Colon (tissue), 2 donors: ENCODE data around the gene RIMS3.
"Not testable (repeated sequence)": the region's sequence is repeated elsewhere in the genome, so short reads cannot be mapped to it uniquely, and the experiment has no call there.

Experiments
- FAIRE-seq: peaks from 2 replicates; lab custom pipeline; 2012; peaks lifted over from hg19 to GRCh38; lab: Jason Lieb, UNC
- donor health status: control.
- donor health status: control.

Gene RIMS3

GRCh38 chr1:40593449-40594186 is 71.9 kb downstream of the RIMS3 start:
- FAIRE-seq: no peak

- no peak for FAIRE-seq
Measured at GRCh38 chr1:40592107-40592803, 73.2 kb downstream of the RIMS3 start.

GRCh38 chr1:40588586-40588985 is 76.9 kb downstream of the RIMS3 start:
- no peak for FAIRE-seq

DNA sequence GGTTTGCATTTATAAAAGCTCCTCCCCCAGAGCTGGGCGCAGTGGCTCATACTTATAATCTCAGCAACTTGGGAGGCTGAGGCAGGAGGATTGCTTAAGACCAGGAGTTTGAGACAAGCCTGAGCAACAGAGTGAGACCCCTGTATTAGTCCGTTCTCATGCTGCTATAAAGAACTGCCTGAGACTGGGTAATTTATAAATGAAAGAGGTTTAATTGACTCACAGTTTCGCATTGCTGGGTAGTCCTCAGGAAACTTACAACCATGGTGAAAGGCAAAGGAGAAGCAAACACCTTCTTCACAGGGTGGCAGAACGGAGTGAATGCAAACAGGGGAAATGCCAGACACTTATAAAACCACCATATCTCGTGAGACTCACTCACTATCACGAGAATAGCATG is 81.5 kb downstream of the RIMS3 start:
- no peak for FAIRE-seq

- FAIRE-seq: no peak
Measured at GRCh38 chr1:40582116-40582515, 83.4 kb downstream of the RIMS3 start.

DNA sequence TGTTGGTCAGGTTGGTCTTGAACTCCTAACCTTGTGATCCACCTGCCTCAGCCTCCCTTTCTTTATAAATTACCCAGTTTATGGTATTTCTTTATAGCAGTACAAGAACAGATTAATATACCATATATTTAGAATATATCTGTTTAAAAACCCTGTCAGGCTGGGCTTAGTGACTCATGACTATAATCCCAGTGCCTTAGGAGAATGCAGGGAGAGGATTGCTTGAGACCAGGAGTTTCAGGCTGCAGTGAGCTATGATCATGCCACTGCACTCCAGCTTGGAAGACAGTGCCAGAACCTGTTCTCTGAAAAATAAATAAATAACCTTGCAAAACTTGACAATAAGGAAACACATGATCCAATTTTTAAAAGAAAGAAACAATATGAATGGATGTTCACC is 90.1 kb downstream of the RIMS3 start:
- no peak for FAIRE-seq

DNA sequence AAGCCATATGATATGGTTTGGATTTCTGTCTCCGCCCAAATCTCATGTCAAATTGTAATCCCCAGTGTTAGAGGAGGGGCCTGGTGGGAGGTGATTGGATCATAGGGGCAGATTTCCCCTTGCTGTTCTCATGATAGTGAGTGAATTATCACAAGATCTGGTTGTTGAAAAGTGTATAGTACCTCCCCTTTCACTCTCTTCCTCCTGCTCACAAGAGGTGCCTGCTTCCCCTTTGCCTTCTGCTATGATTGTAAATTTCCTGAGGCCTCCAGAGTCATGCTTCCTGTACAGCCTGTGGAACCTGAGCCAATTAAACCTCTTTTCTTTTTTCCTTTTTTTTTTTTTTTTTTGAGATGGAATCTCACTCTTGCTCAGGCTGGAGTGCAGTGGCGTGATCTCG is 90.7 kb downstream of the RIMS3 start:
- not testable (repeated sequence) for FAIRE-seq
